ENCODE data around the gene PRPH. TPM values are rescaled to one million over a fixed set of nuclear protein-coding genes. Genes with fewer than 3 reads are reported as not detected.

Gene PRPH
- total and polyA plus RNA-seq, 9 of the 15 experiments (the other 6 are each of a cell fraction or from before 2014, with no cell fraction given), result 0.27 to 1.9 (median 1.3) TPM; not detected in 1

- TF ChIP-seq HSF4 (CRISPR knock-in tag; IDR thresholded peaks at IDR 0.05; ENCODE audit: borderline replicate concordance) (no peak), MEIS2 (IDR thresholded peaks at IDR 0.05; ENCODE audit: partially characterized antibody) (no peak), RBM22 (IDR thresholded peaks at IDR 0.05; ENCODE audit: low read depth, low read length, poor library complexity, severe bottlenecking) (peak; percentile 99), HMG20A (CRISPR knock-in tag; conservative IDR thresholded peaks at IDR 0.05) (no peak), HMGXB4 (CRISPR knock-in tag; IDR thresholded peaks at IDR 0.05) (0 out of 2 replicates have a peak, but pooled peaks have one; percentile 42), AFF1 (IDR thresholded peaks at IDR 0.05; ENCODE audit: low read depth in 1 of 2, partially characterized antibody in 2 of 2) (peak in 1 of 2 experiments; percentile 57), L3MBTL2 (IDR thresholded peaks at IDR 0.05) (peak; percentile 79), MTA3 (IDR thresholded peaks at IDR 0.05; ENCODE audit: borderline replicate concordance) (peak; percentile 99), USF1 (CRISPR knock-in tag; IDR thresholded peaks at IDR 0.05) (peak; percentile 91), BCLAF1 (IDR thresholded peaks at IDR 0.05; ENCODE audit: borderline replicate concordance in 1 of 2, control insufficient read depth in 1 of 2, low read depth in 2 of 2, low read length in 1 of 2) (peak in 1 of 2 experiments; percentile 51; a peak in 1 of 4 replicates), RBM39 (optimal IDR thresholded peaks at IDR 0.05; ENCODE audit: low read depth, low read length) (peak; percentile 93), ETV5 (CRISPR knock-in tag; IDR thresholded peaks at IDR 0.05; ENCODE audit: low read depth) (no peak), GABPB1 (CRISPR knock-in tag; IDR thresholded peaks at IDR 0.05) (peak; percentile 66)
Observed at GRCh38 chr12:49264873-49265792, 29.8 kb upstream of the PRPH start, which contains the start of gene TUBA1C (continued).

Data from K562 (cell line).